Colonic mucosa (tissue), 4 donors: ENCODE measurements around the gene NR3C1. TPM values are rescaled to one million over a fixed set of nuclear protein-coding genes. Genes with fewer than 3 reads are reported as not detected.

Experiments used
- DNase-seq: peaks from one replicate; pipeline ENCODE4 v3.0.0-alpha.2; 2020
- H3K27ac ChIP-seq: fragments of 200-600 bp; one replicate; pipeline ENCODE4 v1.8.0; 2021
- H3K27me3 ChIP-seq: fragments of 200-600 bp; one replicate; pipeline ENCODE4 v1.8.0; 2021
- H3K36me3 ChIP-seq: fragments of 200-600 bp; one replicate; pipeline ENCODE4 v1.8.0; 2021
- H3K4me1 ChIP-seq: fragments of 200-600 bp; one replicate; pipeline ENCODE4 v1.8.0; 2021; ENCODE audit warnings: mild to moderate bottlenecking
- H3K4me3 ChIP-seq: fragments of 200-600 bp; one replicate; pipeline ENCODE4 v1.8.0; 2021
- H3K9ac ChIP-seq, 2 donors: one replicate each; pipeline ENCODE4 v1.7.0; 2013; ENCODE audit warnings: control low read depth in 2 of 2, low read depth in 2 of 2, low read length in 2 of 2
- H3K9me3 ChIP-seq: fragments of 200-600 bp; one replicate; pipeline ENCODE4 v1.8.0; 2021
- CTCF ChIP-seq: fragments of 200-600 bp; IDR thresholded peaks from one replicate; pipeline ENCODE4 v1.8.0; 2022; ENCODE audit warnings: antibody characterized with exemption, mild to moderate bottlenecking
- intact Hi-C: fragments of 100-400 bp; cut with DNase I; formaldehyde crosslinking; loops from one replicate; pipeline ENCODE4 v1.14.1; 2022
- total RNA-seq, 2 donors: library from RNA; stranded (reverse); fragmentation: NEBNext Ultra II Directional in 1 of 2; extraction: Animal tissue kit (Norgen Biotek cat#: 25700) in 1 of 2; gene quantifications; one replicate each; pipeline ENCODE4 v1.2.1, GENCODE V29; 2021
- donor health status: healthy.
- donor health status: DM: no; HTN: no; CAD: no.
- donor health status: DM: no; HTN: no; CAD: no.

NR3C1 gene
- total RNA-seq, 2 donors from 2014 or later = 13.0 to 23.5 TPM

GRCh38 chr5:143312822-143313221 lies 90.7 kb downstream of the NR3C1 start:
- Histone ChIP-seq H3K36me3 (no peaks in the 10 kb centered on the region), H3K27ac (no peak overlapping the region), H3K27me3 (no peaks in the 10 kb centered on the region), H3K9ac (no peak overlapping the region), H3K9me3 (no peaks in the 10 kb centered on the region), H3K4me1 (no peaks in the 10 kb centered on the region), H3K4me3 (no peak overlapping the region)
- no peak for TF ChIP-seq CTCF
- intact Hi-C loops = no loop called here
- no peak for DNase-seq

- no peak overlapping the region for H3K27ac ChIP-seq
- H3K36me3 ChIP-seq = no peaks in the 10 kb centered on the region
- H3K4me1 ChIP-seq = no peaks in the 10 kb centered on the region
- H3K27me3 ChIP-seq = no peaks in the 10 kb centered on the region
- no peak for DNase-seq
- no peak overlapping the region for H3K4me3 ChIP-seq
- no peaks in the 10 kb centered on the region for H3K9me3 ChIP-seq
- no peak overlapping the region for H3K9ac ChIP-seq
- no peak for TF ChIP-seq CTCF
- intact Hi-C loops = no loop called here
Observed at GRCh38 chr5:143311955-143312354, 91.5 kb downstream of the NR3C1 start.

GRCh38 chr5:143311428-143311827 lies 92.1 kb downstream of the NR3C1 start:
- TF ChIP-seq CTCF = no peak
- no peaks in the 10 kb centered on the region for H3K4me1 ChIP-seq
- intact Hi-C loops = no loop called here

GRCh38 chr5:143309661-143310431 lies 93.6 kb downstream of the NR3C1 start:
- TF ChIP-seq CTCF = no peak
- no peak overlapping the region for H3K4me3 ChIP-seq
- no peak overlapping the region for H3K9ac ChIP-seq
- no peaks in the 10 kb centered on the region for H3K36me3 ChIP-seq
- no peaks in the 10 kb centered on the region for H3K27me3 ChIP-seq
- H3K9me3 ChIP-seq = no peaks in the 10 kb centered on the region
- H3K27ac ChIP-seq = no peak overlapping the region
- DNase-seq = no peak
- H3K4me1 ChIP-seq = no peaks in the 10 kb centered on the region
- intact Hi-C loops = no loop called here

More at GRCh38 chr5:143311428-143311827, 92.1 kb downstream of the NR3C1 start:
- no peaks in the 10 kb centered on the region for H3K36me3 ChIP-seq
- H3K9ac ChIP-seq = no peak overlapping the region
- H3K9me3 ChIP-seq = no peaks in the 10 kb centered on the region
- no peak overlapping the region for H3K27ac ChIP-seq
- no peak for DNase-seq
- H3K4me3 ChIP-seq = no peak overlapping the region
- no peaks in the 10 kb centered on the region for H3K27me3 ChIP-seq

GRCh38 chr5:143308731-143309130 lies 94.8 kb downstream of the NR3C1 start:
- no peaks in the 10 kb centered on the region for H3K4me1 ChIP-seq
- no peak for DNase-seq
- H3K27ac ChIP-seq = no peak overlapping the region
- H3K36me3 ChIP-seq = no peaks in the 10 kb centered on the region
- no peaks in the 10 kb centered on the region for H3K9me3 ChIP-seq
- H3K4me3 ChIP-seq = no peak overlapping the region
- no peaks in the 10 kb centered on the region for H3K27me3 ChIP-seq
- intact Hi-C loops = no loop called here
- no peak for TF ChIP-seq CTCF
- H3K9ac ChIP-seq = no peak overlapping the region
